HEK293 (cell line): ENCODE data around the gene ZFHX3.

ENCODE experiments used
- CTCF ChIA-PET: fragments of 350-600 bp; formaldehyde crosslinking; extraction: SDS; loops from one replicate; lab custom pipeline; 2021; ENCODE audit warnings: antibody characterized with exemption; lab: Yijun Ruan, JAX
- POLR2A ChIA-PET: fragments of 300-600 bp; formaldehyde crosslinking; extraction: SDS; loops from one replicate; lab custom pipeline; 2020; ENCODE audit warnings: antibody characterized with exemption, inconsistent platforms; lab: Yijun Ruan, JAX
- H3K27ac ChIP-seq: fragments of 200-500 bp; sonication (Bioruptor generic); 2 replicates; pipeline ENCODE4 v1.5.1; 2014; ENCODE audit warnings: low read depth, low read length, control low read depth, inconsistent platforms; ENCODE audit errors: extremely low read depth
- H3K36me3 ChIP-seq, 2 experiments: fragments of 200-500 bp in 1 of 2; sonication (Bioruptor generic) in 1 of 2; 1 replicate in 1 of 2; 2 replicates in 1 of 2; pipeline ENCODE4 v1.5.1; 2014 to 2017; ENCODE audit warnings: inconsistent platforms in 2 of 2, low read length in 2 of 2; ENCODE audit not compliant: control insufficient read depth in 2 of 2, insufficient read depth in 1 of 2
- H3K4me1 ChIP-seq: fragments of 200-500 bp; sonication (Bioruptor generic); 2 replicates; pipeline ENCODE4 v1.5.1; 2014; ENCODE audit warnings: mild to moderate bottlenecking, low read length, inconsistent platforms; ENCODE audit not compliant: control insufficient read depth, insufficient read depth
- H3K4me3 ChIP-seq: 2 replicates; pipeline ENCODE4 v1.5.1; 2011; ENCODE audit warnings: low read depth, mild to moderate bottlenecking, control low read depth, low read length, moderate library complexity
- H3K9me3 ChIP-seq: fragments of 200-500 bp; sonication (Bioruptor generic); 2 replicates; pipeline ENCODE4 v1.5.1; 2014; ENCODE audit warnings: low read depth, low read length, inconsistent platforms; ENCODE audit not compliant: control insufficient read depth, insufficient read depth
- BCL11B ChIP-seq: fragments of 450-650 bp; formaldehyde crosslinking; IDR thresholded peaks from 2 replicates; pipeline ENCODE4 v1.5.1; 2016; ENCODE audit warnings: low read depth, missing biosample characterization, missing genetic modification characterization
- GFI1B ChIP-seq: fragments of 450-650 bp; formaldehyde crosslinking; IDR thresholded peaks from 2 replicates; pipeline ENCODE4 v1.5.1; 2016; ENCODE audit warnings: missing biosample characterization, missing genetic modification characterization
- HOXA7 ChIP-seq: sonication (generic); formaldehyde crosslinking; IDR thresholded peaks from 2 replicates; pipeline ENCODE4 v1.8.1; 2022; ENCODE audit warnings: missing genetic modification reagents, borderline replicate concordance
- IKZF3 ChIP-seq: fragments of 450-650 bp; IDR thresholded peaks from 2 replicates; pipeline ENCODE4 v1.5.0; 2018; ENCODE audit warnings: missing biosample characterization, mild to moderate bottlenecking, missing genetic modification characterization, moderate library complexity
- PRDM1 ChIP-seq: fragments of 450-650 bp; formaldehyde crosslinking; IDR thresholded peaks from 2 replicates; pipeline ENCODE4; 2016; ENCODE audit warnings: missing biosample characterization, missing genetic modification characterization
- RBAK ChIP-seq: fragments of 450-650 bp; formaldehyde crosslinking; IDR thresholded peaks from 2 replicates; pipeline ENCODE4 v1.5.1; 2016; ENCODE audit warnings: missing biosample characterization, missing genetic modification characterization
- TCF7L2 ChIP-seq: IDR thresholded peaks from 2 replicates; pipeline ENCODE4 v1.6.1; 2011; ENCODE audit warnings: low read depth, mild to moderate bottlenecking, inconsistent platforms, low read length, moderate library complexity, borderline replicate concordance
- ZBTB11 ChIP-seq: fragments of 450-650 bp; formaldehyde crosslinking; conservative IDR thresholded peaks from 2 replicates; pipeline ENCODE4 v1.5.1; 2016; ENCODE audit warnings: low read depth, missing biosample characterization, missing genetic modification characterization
- ZBTB17 ChIP-seq: fragments of 450-650 bp; formaldehyde crosslinking; IDR thresholded peaks from 2 replicates; pipeline ENCODE4 v1.5.1; 2016; ENCODE audit warnings: missing biosample characterization, missing genetic modification characterization
- ZNF121 ChIP-seq: fragments of 450-650 bp; formaldehyde crosslinking; IDR thresholded peaks from 2 replicates; pipeline ENCODE4 v1.5.1; 2016; ENCODE audit warnings: missing biosample characterization, missing genetic modification characterization
- ZNF175 ChIP-seq: fragments of 450-650 bp; formaldehyde crosslinking; IDR thresholded peaks from 2 replicates; pipeline ENCODE4 v1.5.1; 2016; ENCODE audit warnings: missing biosample characterization, missing genetic modification characterization
- ZNF366 ChIP-seq: fragments of 450-650 bp; formaldehyde crosslinking; conservative IDR thresholded peaks from 2 replicates; pipeline ENCODE4 v1.5.1; 2016; ENCODE audit warnings: missing biosample characterization, missing genetic modification characterization
- ZNF391 ChIP-seq: fragments of 450-650 bp; formaldehyde crosslinking; IDR thresholded peaks from 2 replicates; pipeline ENCODE4 v1.5.1; 2016; ENCODE audit warnings: low read depth, missing biosample characterization, missing genetic modification characterization, borderline replicate concordance
- ZNF529 ChIP-seq: fragments of 450-650 bp; formaldehyde crosslinking; IDR thresholded peaks from 2 replicates; pipeline ENCODE4 v1.5.1; 2017; ENCODE audit warnings: missing genetic modification characterization, missing biosample characterization; ENCODE audit not compliant: insufficient replicate concordance
- ZNF785 ChIP-seq: fragments of 450-650 bp; formaldehyde crosslinking; IDR thresholded peaks from 2 replicates; pipeline ENCODE4 v1.5.1; 2016; ENCODE audit warnings: missing biosample characterization, missing genetic modification characterization
- ZSCAN4 ChIP-seq: fragments of 450-650 bp; formaldehyde crosslinking; IDR thresholded peaks from 2 replicates; pipeline ENCODE4 v1.5.1; 2017; ENCODE audit warnings: missing biosample characterization, missing genetic modification characterization

Gene ZFHX3

GRCh38 chr16:72925631-72925979 is 122.3 kb downstream of the ZFHX3 start:
- no peak overlapping the region for H3K4me3 ChIP-seq
- no peak for TF ChIP-seq ZNF175 (tag by site-specific recombination)
- no peak for TF ChIP-seq ZNF529
- no peak for TF ChIP-seq ZNF121 (tag by site-specific recombination)
- no peak for TF ChIP-seq ZNF785 (tag by site-specific recombination)
- H3K9me3 ChIP-seq: no peaks in the 10 kb centered on the region
- ChIA-PET POLR2A (no interaction called here), CTCF (no interaction called here)
- no peak overlapping the region for H3K27ac ChIP-seq
- H3K4me1 ChIP-seq: peaks cover 14% of the 10 kb centered on the region
- no peaks in the 10 kb centered on the region for H3K36me3 ChIP-seq

GRCh38 chr16:72924927-72925630 is 122.8 kb downstream of the ZFHX3 start:
- H3K27ac ChIP-seq: no peak overlapping the region
- H3K36me3 ChIP-seq: no peaks in the 10 kb centered on the region
- ChIA-PET CTCF (no interaction called here), POLR2A (no interaction called here)
- TF ChIP-seq ZBTB17 (tag by site-specific recombination): no peak
- no peak for TF ChIP-seq PRDM1
- no peak for TF ChIP-seq ZNF785 (tag by site-specific recombination)
- no peak for TF ChIP-seq BCL11B (tag by site-specific recombination)
- TF ChIP-seq ZSCAN4: no peak
- no peak for TF ChIP-seq RBAK (tag by site-specific recombination)
- no peak for TF ChIP-seq ZNF391
- TF ChIP-seq ZNF366 (tag by site-specific recombination): no peak
- TF ChIP-seq IKZF3: no peak
- TF ChIP-seq GFI1B (tag by site-specific recombination): no peak
- no peak for TF ChIP-seq ZBTB11 (tag by site-specific recombination)
- TF ChIP-seq TCF7L2: no peak
- H3K4me3 ChIP-seq: no peak overlapping the region
- H3K9me3 ChIP-seq: no peaks in the 10 kb centered on the region
- H3K4me1 ChIP-seq: peaks cover 9% of the 10 kb centered on the region

- Histone ChIP-seq H3K36me3 (no peaks in the 10 kb centered on the region), H3K9me3 (no peaks in the 10 kb centered on the region), H3K27ac (no peak overlapping the region), H3K4me1 (peaks cover 8% of the 10 kb centered on the region; the same call in 1 of the 2 replicates), H3K4me3 (no peak overlapping the region)
- CTCF ChIA-PET: interaction anchor here (0.5 kb wide), 1 partner anchor 64 kb away, joined by 3 read pairs; no protein-coding TSS in a partner anchor
- TF ChIP-seq HOXA7 (CRISPR knock-in tag) (no peak), ZBTB11 (tag by site-specific recombination) (no peak)
- POLR2A ChIA-PET: no interaction called here
Measured at GRCh38 chr16:72924537-72924926, 123.4 kb downstream of the ZFHX3 start.
